Colonic mucosa (tissue), 4 donors: ENCODE data around the gene ANKRD18B. TPM values are rescaled to one million over a fixed set of nuclear protein-coding genes. Genes with fewer than 3 reads are reported as not detected.
"Not testable (repeated sequence)": the region's sequence is repeated elsewhere in the genome, so short reads cannot be mapped to it uniquely, and the experiment has no call there.

ENCODE experiments used
- DNase-seq: peaks from one replicate; pipeline ENCODE4 v3.0.0-alpha.2; 2020
- H3K27ac ChIP-seq: fragments of 200-600 bp; one replicate; pipeline ENCODE4 v1.8.0; 2021
- H3K27me3 ChIP-seq: fragments of 200-600 bp; one replicate; pipeline ENCODE4 v1.8.0; 2021
- H3K36me3 ChIP-seq: fragments of 200-600 bp; one replicate; pipeline ENCODE4 v1.8.0; 2021
- H3K4me1 ChIP-seq: fragments of 200-600 bp; one replicate; pipeline ENCODE4 v1.8.0; 2021; ENCODE audit warnings: mild to moderate bottlenecking
- H3K4me3 ChIP-seq: fragments of 200-600 bp; one replicate; pipeline ENCODE4 v1.8.0; 2021
- H3K9ac ChIP-seq, 2 donors: one replicate each; pipeline ENCODE4 v1.7.0; 2013; ENCODE audit warnings: control low read depth in 2 of 2, low read depth in 2 of 2, low read length in 2 of 2
- H3K9me3 ChIP-seq: fragments of 200-600 bp; one replicate; pipeline ENCODE4 v1.8.0; 2021
- CTCF ChIP-seq: fragments of 200-600 bp; IDR thresholded peaks from one replicate; pipeline ENCODE4 v1.8.0; 2022; ENCODE audit warnings: antibody characterized with exemption, mild to moderate bottlenecking
- intact Hi-C: fragments of 100-400 bp; cut with DNase I; formaldehyde crosslinking; loops from one replicate; pipeline ENCODE4 v1.14.1; 2022
- total RNA-seq, 2 donors: library from RNA; stranded (reverse); fragmentation: NEBNext Ultra II Directional in 1 of 2; extraction: Animal tissue kit (Norgen Biotek cat#: 25700) in 1 of 2; gene quantifications; one replicate each; pipeline ENCODE4 v1.2.1, GENCODE V29; 2021
- donor health status: healthy.
- donor health status: DM: no; HTN: no; CAD: no.
- donor health status: DM: no; HTN: no; CAD: no.

Gene ANKRD18B
- total RNA-seq, 2 donors from 2014 or later: 0.57 TPM; not detected in 1

GRCh38 chr9:33598796-33599379, 74.8 kb downstream of the ANKRD18B start:
- H3K36me3 ChIP-seq, H3K4me3 ChIP-seq, DNase-seq, H3K27ac ChIP-seq, H3K9me3 ChIP-seq, H3K27me3 ChIP-seq, intact Hi-C loops, H3K9ac ChIP-seq, H3K4me1 ChIP-seq: not testable (repeated sequence)

- H3K9me3 ChIP-seq, H3K9ac ChIP-seq, H3K27me3 ChIP-seq, DNase-seq, H3K27ac ChIP-seq, H3K4me3 ChIP-seq, H3K4me1 ChIP-seq, intact Hi-C loops, H3K36me3 ChIP-seq: not testable (repeated sequence)
These were observed 76.9 kb downstream of the ANKRD18B start for GRCh38 chr9:33600911-33601310.

- H3K9ac ChIP-seq, intact Hi-C loops, H3K9me3 ChIP-seq, H3K4me3 ChIP-seq, H3K4me1 ChIP-seq, DNase-seq, H3K27me3 ChIP-seq, H3K27ac ChIP-seq, H3K36me3 ChIP-seq: not testable (repeated sequence)
These were observed 80.2 kb downstream of the ANKRD18B start for GRCh38 chr9:33604249-33604648.

DNA sequence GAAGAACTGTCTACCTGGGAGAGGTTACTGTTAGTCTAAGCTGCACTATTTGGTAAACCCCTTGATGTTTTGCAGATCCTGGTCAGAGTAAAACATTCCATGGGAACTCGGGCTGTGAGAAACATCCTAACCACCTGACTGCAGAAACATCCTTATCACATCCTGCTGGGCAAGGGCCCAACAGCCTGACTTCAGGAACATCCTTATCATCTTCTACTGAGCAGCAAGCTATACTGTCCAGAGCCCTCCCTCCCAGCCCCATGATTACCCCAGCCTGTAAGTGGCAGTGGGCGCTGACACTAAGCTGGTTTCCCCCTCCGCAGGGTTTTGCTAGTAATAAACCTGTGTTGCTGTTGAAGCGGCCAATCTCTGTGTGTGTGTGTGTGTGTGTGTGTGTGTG, 80.9 kb downstream of the ANKRD18B start:
- H3K9me3 ChIP-seq, H3K4me3 ChIP-seq, H3K27ac ChIP-seq, H3K9ac ChIP-seq, DNase-seq, intact Hi-C loops, H3K4me1 ChIP-seq, H3K27me3 ChIP-seq, H3K36me3 ChIP-seq: not testable (repeated sequence)

DNA sequence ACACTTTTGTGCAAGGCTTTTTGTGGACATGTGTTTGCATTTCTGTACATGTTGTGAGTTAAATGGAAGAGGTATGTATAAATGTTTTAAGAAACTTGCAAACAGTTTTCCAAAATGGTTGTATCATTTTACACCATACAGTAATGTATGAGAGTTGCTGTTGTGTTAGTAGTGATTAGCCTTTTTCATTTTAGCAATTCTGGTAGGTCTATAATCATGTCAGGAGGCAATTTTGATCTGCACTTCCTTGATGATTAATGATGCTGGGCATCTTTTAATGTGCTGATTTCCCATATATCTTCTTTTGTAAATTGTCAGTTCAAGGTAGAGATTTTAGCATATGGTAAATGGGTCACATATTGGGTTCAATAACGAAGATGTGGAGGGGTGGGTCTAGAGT, 87.3 kb downstream of the ANKRD18B start:
- intact Hi-C loops: no loop called here
- Histone ChIP-seq H3K4me3 (no peak overlapping the region), H3K4me1 (no peaks in the 10 kb centered on the region), H3K27me3 (no peaks in the 10 kb centered on the region), H3K36me3 (no peaks in the 10 kb centered on the region), H3K27ac (no peak overlapping the region), H3K9me3 (no peaks in the 10 kb centered on the region), H3K9ac (no peak overlapping the region)
- TF ChIP-seq CTCF: no peak
- DNase-seq: no peak

DNA sequence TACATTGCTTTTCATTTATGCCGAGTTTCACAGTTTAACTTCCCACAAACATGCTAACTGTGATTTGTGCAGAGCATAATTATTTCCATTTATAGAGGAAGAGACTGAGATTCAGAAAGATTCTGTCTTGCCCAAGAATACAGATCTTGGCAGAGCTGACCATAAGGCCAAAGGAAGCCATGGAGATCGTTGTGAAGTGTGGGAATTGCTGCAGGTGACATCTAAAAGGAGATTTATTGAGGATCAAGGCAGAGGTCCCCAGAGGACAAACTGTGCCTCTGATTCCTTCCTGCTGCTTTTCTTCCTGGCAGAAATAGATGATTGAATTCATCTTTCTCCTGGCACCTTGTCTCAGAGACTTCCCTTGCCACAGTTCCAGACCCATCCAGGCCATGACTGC, 88.4 kb downstream of the ANKRD18B start:
- DNase-seq, H3K9ac ChIP-seq, H3K9me3 ChIP-seq, H3K27me3 ChIP-seq, H3K4me3 ChIP-seq, H3K27ac ChIP-seq, H3K4me1 ChIP-seq, intact Hi-C loops, H3K36me3 ChIP-seq: not testable (repeated sequence)

DNA sequence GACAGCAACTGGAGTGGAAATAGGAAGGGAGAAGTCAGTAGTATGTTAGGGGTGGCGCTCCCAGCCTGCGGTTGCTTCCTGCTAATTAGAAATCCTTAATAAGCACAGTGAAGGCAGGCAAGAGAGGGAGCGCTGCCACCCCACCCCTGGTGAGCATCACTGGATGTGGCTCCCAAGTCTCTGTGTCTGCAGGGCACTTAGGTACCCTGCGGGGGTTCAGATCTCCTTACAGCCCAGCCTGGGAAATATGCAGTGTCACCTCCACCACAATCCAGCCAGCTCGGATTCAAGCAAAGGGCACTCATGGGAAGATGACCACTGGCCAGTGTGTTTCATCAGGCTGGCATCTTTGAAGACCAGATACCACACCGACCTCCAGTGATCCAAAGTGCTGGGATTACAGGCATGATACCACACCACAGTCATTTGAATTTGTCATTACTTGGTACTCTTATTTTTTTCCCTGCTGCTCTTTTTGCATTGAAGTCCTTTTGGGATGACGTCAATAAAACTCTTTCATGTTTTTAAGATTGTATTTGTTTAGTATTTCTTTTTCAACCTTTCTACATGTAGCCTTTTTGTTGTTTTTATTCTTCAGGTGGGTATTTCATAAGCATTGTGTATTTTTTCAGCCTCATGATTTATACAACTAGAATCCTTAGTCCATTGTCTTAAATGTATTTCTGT, 90.1 kb downstream of the ANKRD18B start:
- H3K27ac ChIP-seq: no peak overlapping the region
- H3K4me1 ChIP-seq: no peaks in the 10 kb centered on the region
- DNase-seq: no peak
- H3K4me3 ChIP-seq: no peak overlapping the region
- no peak for TF ChIP-seq CTCF
- H3K27me3 ChIP-seq: no peaks in the 10 kb centered on the region
- H3K9ac ChIP-seq: no peak overlapping the region
- intact Hi-C loops: no loop called here
- H3K36me3 ChIP-seq: no peaks in the 10 kb centered on the region
- no peaks in the 10 kb centered on the region for H3K9me3 ChIP-seq

GRCh38 chr9:33618370-33618769, 94.3 kb downstream of the ANKRD18B start:
- intact Hi-C loops, H3K27ac ChIP-seq, H3K4me3 ChIP-seq, H3K9me3 ChIP-seq, H3K4me1 ChIP-seq, H3K27me3 ChIP-seq, DNase-seq, H3K36me3 ChIP-seq, H3K9ac ChIP-seq: not testable (repeated sequence)
